AG09319 (cell line): ENCODE measurements around the gene PPP1R3F.
"Not testable (repeated sequence)": the region's sequence is repeated elsewhere in the genome, so short reads cannot be mapped to it uniquely, and the experiment has no call there.

Experiments
- DNase-seq: peaks from one replicate; pipeline ENCODE4 v3.0.0-alpha.2; 2010; ENCODE audit warnings: low read depth; ENCODE audit errors: extremely low read depth
- TF ChIP-seq, protein P1 (sequence below): IDR thresholded peaks from 2 replicates; pipeline ENCODE4 v1.5.1; 2011; ENCODE audit warnings: low read depth, mild to moderate bottlenecking, inconsistent platforms, low read length, moderate library complexity

Gene PPP1R3F

DNA sequence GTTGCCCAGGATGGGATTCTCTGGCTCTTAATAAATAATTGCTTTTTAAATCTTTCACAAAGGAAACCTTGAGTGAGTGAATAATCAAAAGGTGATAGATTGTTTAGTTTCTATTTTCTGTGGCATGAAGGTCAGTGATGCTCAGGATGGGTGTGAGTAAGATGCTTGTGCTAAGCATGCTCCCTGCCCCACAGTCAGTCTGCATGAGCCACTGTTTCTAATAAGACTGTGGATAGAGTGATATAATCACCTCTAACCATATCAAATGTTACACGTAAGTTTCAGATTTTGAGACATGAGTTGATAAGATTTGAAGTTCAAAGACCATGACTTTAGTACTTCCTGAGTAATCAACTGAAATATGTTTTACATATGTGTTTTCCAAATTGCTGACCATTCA lies 31.1 kb downstream of the PPP1R3F start:
- no peak for DNase-seq
- TF ChIP-seq, protein P1, sequence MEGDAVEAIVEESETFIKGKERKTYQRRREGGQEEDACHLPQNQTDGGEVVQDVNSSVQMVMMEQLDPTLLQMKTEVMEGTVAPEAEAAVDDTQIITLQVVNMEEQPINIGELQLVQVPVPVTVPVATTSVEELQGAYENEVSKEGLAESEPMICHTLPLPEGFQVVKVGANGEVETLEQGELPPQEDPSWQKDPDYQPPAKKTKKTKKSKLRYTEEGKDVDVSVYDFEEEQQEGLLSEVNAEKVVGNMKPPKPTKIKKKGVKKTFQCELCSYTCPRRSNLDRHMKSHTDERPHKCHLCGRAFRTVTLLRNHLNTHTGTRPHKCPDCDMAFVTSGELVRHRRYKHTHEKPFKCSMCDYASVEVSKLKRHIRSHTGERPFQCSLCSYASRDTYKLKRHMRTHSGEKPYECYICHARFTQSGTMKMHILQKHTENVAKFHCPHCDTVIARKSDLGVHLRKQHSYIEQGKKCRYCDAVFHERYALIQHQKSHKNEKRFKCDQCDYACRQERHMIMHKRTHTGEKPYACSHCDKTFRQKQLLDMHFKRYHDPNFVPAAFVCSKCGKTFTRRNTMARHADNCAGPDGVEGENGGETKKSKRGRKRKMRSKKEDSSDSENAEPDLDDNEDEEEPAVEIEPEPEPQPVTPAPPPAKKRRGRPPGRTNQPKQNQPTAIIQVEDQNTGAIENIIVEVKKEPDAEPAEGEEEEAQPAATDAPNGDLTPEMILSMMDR: no peak

DNA sequence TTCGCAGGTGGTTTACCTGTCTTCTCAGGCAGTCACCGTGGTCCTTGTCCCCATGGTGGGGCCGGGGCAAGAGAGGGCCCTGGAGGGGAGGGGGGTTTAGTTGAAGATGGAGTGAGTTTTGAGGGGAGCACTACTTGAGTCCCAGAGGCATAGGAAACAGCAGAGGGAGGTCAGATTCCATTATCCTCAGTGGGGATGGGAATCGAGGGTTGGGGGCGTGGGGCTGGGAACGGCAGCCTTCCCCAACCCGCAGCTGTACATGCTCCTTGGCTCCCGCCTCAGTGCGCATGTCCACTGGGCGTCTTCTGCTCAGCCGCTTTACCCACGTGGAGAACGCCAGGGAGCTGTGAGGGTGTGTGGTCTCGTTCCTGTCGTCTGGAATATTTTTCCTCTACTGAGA lies 33.8 kb downstream of the PPP1R3F start, which contains the start of gene GAGE10:
TSS of gene GAGE10 (plus strand) at position 301 of the 400 bp plus-strand sequence. CDS start 1,214 bp downstream, outside the sequence.
- no peak for DNase-seq
- TF ChIP-seq, protein P1: no peak

DNA sequence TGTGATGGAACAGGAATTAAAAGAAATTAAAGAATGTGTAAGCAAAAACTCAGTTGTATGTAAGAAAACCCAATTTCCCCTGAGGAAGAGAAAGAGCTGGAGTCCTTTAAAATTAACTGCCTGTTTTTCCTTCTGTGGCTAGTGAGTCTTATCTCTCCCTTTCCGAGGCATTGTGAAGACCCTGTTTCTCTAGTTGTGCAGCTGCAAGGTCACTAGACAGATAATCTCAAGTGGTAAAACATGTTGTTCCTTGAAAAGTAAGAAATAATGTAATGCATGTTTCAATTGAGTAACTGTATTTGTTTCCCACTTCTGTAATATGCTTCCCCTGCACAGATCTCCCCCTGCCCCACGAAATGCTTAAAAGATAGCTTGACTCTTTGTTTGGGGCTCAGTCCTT lies 38.2 kb downstream of the PPP1R3F start:
- not testable (repeated sequence) for DNase-seq

DNA sequence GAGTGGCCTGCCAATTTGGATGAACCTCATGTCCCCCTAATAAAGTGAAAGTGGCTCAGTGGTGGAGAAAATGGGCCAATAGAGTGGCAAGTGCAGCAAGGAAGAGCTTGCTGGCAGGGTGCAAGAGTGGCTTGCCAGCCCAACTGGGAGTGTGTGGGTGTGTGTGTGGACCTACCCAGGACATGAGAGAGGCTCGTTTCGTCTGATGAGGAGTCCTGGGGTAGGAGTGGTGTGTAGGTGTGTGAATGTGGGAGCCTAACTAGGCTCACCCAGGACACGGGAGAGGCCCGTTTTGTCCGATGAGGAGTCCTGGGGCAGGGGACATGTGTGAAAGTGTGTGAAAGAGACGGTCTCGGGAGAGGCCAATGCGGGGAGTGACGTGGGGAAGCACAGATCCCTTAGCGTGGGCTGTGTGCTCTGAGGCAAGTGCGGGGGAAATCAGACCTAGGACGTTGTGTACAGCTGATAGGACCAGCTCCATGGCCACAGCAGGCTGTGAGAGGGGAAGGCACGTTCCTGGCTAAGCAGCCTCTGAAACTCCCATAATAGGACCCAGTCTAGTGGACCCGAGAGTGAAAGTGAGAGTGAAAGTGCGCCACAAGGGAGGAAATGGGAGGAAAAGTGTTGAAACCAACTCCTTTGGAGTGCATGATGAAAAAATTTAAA lies 39.1 kb downstream of the PPP1R3F start:
- TF ChIP-seq, protein P1: no peak
- no peak for DNase-seq

DNA sequence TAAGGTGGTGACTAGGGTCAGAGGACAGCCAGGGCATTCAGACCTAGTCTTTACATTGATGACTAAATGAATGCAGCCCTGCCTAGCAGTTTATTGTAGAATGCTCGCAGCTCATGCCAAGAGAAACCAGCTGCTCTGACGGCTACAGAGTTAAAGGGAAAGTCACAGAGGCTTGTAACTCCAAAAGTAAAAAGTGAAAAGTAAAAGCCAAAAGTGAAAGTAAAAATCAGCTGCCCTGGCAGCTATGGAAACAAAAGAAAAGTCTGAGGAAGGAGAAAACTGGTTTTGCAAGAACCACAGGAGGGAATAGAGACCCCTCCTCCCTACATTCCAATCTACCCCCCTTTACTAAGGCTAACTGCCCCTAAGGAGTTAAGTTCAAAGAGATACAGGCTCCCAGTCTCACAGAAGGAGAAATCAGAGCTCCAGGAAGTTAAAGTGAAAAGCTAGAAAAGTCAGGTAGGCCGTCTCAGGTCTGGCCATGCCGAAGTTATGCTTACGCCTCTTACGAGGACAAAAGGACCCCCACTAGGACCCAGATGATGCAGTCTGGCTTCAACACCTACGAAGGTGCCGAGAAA lies 39.9 kb downstream of the PPP1R3F start:
- no peak for DNase-seq
- TF ChIP-seq, protein P1: no peak

DNA sequence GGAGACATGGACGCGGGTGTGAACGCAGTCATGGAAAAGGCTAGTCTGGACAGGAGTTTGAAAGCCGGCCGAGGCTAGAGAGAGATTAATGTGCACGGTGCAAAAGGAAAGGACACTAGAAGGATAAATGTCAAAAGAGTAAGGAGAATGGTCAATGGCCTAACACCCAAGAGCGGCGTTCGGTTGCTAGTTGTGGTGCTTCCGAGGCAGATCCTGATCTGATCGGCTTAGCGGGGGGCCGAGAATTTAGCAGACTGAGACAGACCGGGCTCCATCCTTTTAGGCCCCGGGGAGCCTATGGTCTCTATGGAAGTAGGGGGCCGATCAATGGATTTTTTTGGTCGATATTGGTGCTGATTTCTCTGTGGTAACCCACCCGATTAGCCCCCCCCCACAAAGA lies 40.8 kb downstream of the PPP1R3F start:
- TF ChIP-seq, protein P1: no peak
- DNase-seq: no peak

DNA sequence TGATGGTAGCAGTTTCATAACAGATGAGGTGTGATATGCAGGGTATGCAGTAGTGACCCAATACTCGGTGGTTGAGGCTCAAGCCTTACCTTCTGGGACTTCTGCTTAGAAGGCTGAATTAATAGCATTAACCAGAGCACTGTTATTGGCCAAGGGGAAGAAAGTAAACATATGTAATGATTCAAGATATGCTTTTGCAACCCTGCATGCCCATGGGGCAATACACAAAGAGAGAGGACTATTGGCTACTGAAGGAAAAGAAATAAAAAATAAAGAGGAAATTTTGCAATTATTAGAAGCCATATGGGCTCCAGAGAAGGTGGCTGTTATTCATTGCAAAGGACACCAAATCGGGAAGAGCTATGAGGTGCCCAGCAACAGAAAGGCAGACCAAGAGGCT lies 42.6 kb downstream of the PPP1R3F start:
- no peak for DNase-seq
- TF ChIP-seq, protein P1: no peak

DNA sequence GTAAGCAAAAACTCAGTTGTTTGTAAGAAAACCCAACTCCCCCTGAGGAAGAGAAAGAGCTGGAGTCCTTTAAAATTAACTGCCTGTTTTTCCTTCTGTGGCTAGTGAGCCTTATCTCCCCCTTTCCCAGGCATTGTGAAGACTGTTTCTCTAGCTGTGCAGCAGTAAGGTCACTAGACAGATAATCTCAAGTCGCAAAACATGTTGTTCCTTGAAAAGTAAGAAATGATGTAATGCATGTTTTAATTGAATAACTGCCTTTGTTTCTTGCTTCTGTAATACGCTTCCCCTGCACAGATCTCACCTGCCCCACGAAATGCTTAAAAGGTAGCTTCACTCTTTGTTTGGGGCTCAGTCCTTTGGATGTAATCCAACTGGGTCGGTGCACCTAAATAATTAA lies 46.5 kb downstream of the PPP1R3F start:
- TF ChIP-seq, protein P1: no peak
- DNase-seq: no peak

DNA sequence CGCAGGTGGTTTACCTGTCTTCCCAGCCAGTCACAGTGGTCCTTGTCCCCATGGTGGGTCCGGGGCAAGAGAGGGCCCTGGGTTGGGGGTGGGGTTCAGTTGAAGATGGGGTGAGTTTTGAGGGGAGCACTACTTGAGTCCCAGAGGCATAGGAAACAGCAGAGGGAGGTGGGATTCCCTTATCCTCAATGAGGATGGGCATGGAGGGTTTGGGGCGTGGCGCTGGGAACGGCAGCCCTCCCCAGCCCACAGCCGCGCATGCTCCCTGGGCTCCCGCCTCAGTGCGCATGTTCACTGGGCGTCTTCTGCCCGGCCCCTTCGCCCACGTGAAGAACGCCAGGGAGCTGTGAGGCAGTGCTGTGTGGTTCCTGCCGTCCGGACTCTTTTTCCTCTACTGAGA lies 52.1 kb downstream of the PPP1R3F start, which contains the start of gene GAGE12J:
TSS of gene GAGE12J (plus strand) at position 301 of the 400 bp plus-strand sequence. CDS start 1,157 bp downstream, outside the sequence.
- not testable (repeated sequence) for DNase-seq

DNA sequence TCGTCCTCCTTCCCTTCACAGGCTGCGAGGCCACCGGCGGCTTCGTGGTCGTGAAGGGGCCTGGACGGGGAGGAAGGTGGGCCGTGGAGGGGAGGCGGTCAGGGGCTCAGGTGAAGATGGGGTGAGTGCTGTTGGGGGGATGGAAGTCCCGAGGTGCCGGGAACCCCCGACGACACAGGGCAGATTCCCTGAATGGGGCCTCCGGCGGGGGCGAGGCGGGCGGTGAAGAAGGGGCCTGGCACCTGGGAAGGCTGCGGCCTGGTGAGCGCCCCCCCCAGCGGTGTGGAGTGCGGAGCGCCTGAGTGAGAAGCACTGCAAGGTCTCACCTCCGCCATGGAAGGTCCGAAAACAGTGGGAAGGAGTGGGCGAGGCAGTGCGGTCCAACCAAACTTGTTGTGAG lies 52.7 kb downstream of the PPP1R3F start:
- DNase-seq: not testable (repeated sequence)

DNA sequence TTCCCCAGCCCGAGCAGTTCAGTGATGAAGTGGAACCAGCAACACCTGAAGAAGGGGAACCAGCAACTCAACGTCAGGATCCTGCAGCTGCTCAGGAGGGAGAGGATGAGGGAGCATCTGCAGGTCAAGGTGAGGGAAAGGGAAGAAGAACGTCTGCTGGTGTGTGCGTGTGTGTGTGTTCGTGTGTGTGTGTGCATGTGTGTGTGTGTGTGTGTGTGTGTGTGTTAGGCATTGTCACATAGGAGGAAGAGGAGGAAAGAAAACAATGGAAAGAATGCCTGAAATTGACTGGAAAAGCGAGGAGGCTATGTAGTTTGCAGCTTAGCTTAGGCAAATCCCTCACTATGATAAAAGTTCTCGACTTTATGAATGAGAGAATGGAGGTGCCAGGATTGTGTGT lies 54.1 kb downstream of the PPP1R3F start:
- not testable (repeated sequence) for DNase-seq
